SK-N-SH (cell line): ENCODE measurements around the gene PTPRJ. TPM values are rescaled to one million over a fixed set of nuclear protein-coding genes. Genes with fewer than 3 reads are reported as not detected.

ENCODE experiments used
- CTCF ChIA-PET: fragments of 300-600, 350-600 bp; formaldehyde crosslinking; extraction: SDS; loops from one replicate; lab custom pipeline; 2021; lab: Yijun Ruan, JAX
- POLR2A ChIA-PET: fragments of 350-600 bp; sonication (Branson Sonifier 250); formaldehyde crosslinking; extraction: SDS; loops from one replicate; lab custom pipeline; 2020; ENCODE audit warnings: antibody characterized with exemption, inconsistent platforms; lab: Yijun Ruan, JAX
- DNase-seq: peaks from one replicate; pipeline ENCODE4 v3.0.0; 2012
- H2AFZ ChIP-seq: fragments of 200-600 bp; sonication (generic); 2 replicates; pipeline ENCODE4 v1.8.1; 2016; ENCODE audit warnings: antibody characterized with exemption, mild to moderate bottlenecking, low read depth
- H3F3A ChIP-seq: fragments of 200-600 bp; sonication (generic); replicated peaks from 2 replicates; pipeline ENCODE3; 2016; ENCODE audit warnings: antibody characterized with exemption, mild to moderate bottlenecking; ENCODE audit not compliant: insufficient read depth
- H3K27ac ChIP-seq, 2 experiments: fragments of 200-500 bp in 1 of 2; fragments of 200-600 bp in 1 of 2; sonication (Bioruptor generic) in 1 of 2; sonication (generic), shearing (Covaris generic) in 1 of 2; 2 replicates each; pipeline versions ENCODE4 v1.5.1 to v1.6.1; 2014 to 2016; ENCODE audit warnings: low read depth in 2 of 2, inconsistent platforms in 1 of 2, low read length in 1 of 2, mild to moderate bottlenecking in 1 of 2, mixed read lengths in 1 of 2
- H3K27me3 ChIP-seq: fragments of 200-600 bp; sonication (generic), shearing (Covaris generic); 2 replicates; pipeline ENCODE4 v1.6.1; 2016; ENCODE audit warnings: mixed run types; ENCODE audit not compliant: insufficient read depth
- H3K36me3 ChIP-seq, 2 experiments: fragments of 200-500 bp in 1 of 2; fragments of 200-600 bp in 1 of 2; sonication (Bioruptor generic) in 1 of 2; sonication (generic) in 1 of 2; replicated peaks in 1 of 2; 2 replicates each; pipeline versions ENCODE3 to v1.5.1; 2014 to 2016; ENCODE audit warnings: low read length in 1 of 2, mild to moderate bottlenecking in 1 of 2; ENCODE audit not compliant: insufficient read depth in 2 of 2, control insufficient read depth in 1 of 2
- H3K4me1 ChIP-seq, 2 experiments: fragments of 200-500 bp in 1 of 2; fragments of 200-600 bp in 1 of 2; sonication (Bioruptor generic) in 1 of 2; sonication (generic), shearing (Covaris generic) in 1 of 2; 2 replicates each; pipeline versions ENCODE4 v1.5.1 to v1.6.1; 2014 to 2016; ENCODE audit warnings: low read depth in 1 of 2, low read length in 1 of 2, mixed run types in 1 of 2; ENCODE audit not compliant: insufficient read depth in 2 of 2, control insufficient read depth in 1 of 2
- H3K4me2 ChIP-seq: fragments of 200-600 bp; sonication (generic), shearing (Covaris generic); 2 replicates; pipeline ENCODE4 v1.6.1; 2017; ENCODE audit warnings: mixed run types
- H3K4me3 ChIP-seq, 2 experiments: fragments of 200-500 bp in 1 of 2; fragments of 200-600 bp in 1 of 2; sonication (Bioruptor generic) in 1 of 2; sonication (generic), shearing (Covaris generic) in 1 of 2; 2 replicates each; pipeline versions ENCODE4 v1.5.1 to v1.8.1; 2014 to 2016; ENCODE audit warnings: low read depth in 2 of 2, inconsistent platforms in 1 of 2, low read length in 1 of 2, mild to moderate bottlenecking in 1 of 2, mixed read lengths in 1 of 2, moderate library complexity in 1 of 2
- H3K79me2 ChIP-seq: fragments of 200-600 bp; sonication (generic); 2 replicates; pipeline ENCODE4 v1.8.1; 2017; ENCODE audit warnings: mild to moderate bottlenecking; ENCODE audit not compliant: insufficient read depth
- H3K9ac ChIP-seq: fragments of 200-600 bp; sonication (generic); 2 replicates; pipeline ENCODE4 v1.6.1; 2017; ENCODE audit warnings: mixed run types
- H3K9me2 ChIP-seq: fragments of 200-600 bp; sonication (generic); 2 replicates; pipeline ENCODE4 v1.6.1; 2017; ENCODE audit warnings: mixed run types
- H3K9me3 ChIP-seq: fragments of 200-600 bp; sonication (generic); 2 replicates; pipeline ENCODE4 v1.6.1; 2017; ENCODE audit warnings: mixed run types, mild to moderate bottlenecking, moderate library complexity
- H4K20me1 ChIP-seq: fragments of 200-600 bp; sonication (generic); 2 replicates; pipeline ENCODE4 v1.6.1; 2017; ENCODE audit warnings: mild to moderate bottlenecking, mixed run types; ENCODE audit not compliant: insufficient read depth
- FOXJ3 ChIP-seq: sonication (generic); formaldehyde crosslinking; IDR thresholded peaks from 2 replicates; pipeline ENCODE4 v1.5.1; 2020; ENCODE audit warnings: mild to moderate bottlenecking, missing genetic modification reagents
- GABPA ChIP-seq: IDR thresholded peaks from 2 replicates; pipeline ENCODE4 v1.4.0; 2012; ENCODE audit warnings: low read depth, mild to moderate bottlenecking
- JUND ChIP-seq: IDR thresholded peaks from 2 replicates; pipeline ENCODE4 v1.4.0; 2012
- MAX ChIP-seq: IDR thresholded peaks from 2 replicates; pipeline ENCODE4 v1.4.0; 2012; ENCODE audit warnings: low read depth
- MEF2A ChIP-seq: IDR thresholded peaks from 2 replicates; pipeline ENCODE4 v1.4.0; 2012; ENCODE audit warnings: low read depth, borderline replicate concordance
- MXI1 ChIP-seq: IDR thresholded peaks from 2 replicates; pipeline ENCODE4 v1.6.1; 2012; ENCODE audit warnings: mild to moderate bottlenecking, low read depth, low read length, improper control_type of control experiment
- NRF1 ChIP-seq: IDR thresholded peaks from 2 replicates; pipeline ENCODE4 v1.6.1; 2012; ENCODE audit warnings: low read depth, mild to moderate bottlenecking, low read length
- RAD21 ChIP-seq: IDR thresholded peaks from 2 replicates; pipeline ENCODE4 v1.6.1; 2012; ENCODE audit warnings: mild to moderate bottlenecking, low read length
- RCOR1 ChIP-seq: fragments of 150-350 bp; IDR thresholded peaks from 2 replicates; pipeline ENCODE4 v1.6.1; 2017; ENCODE audit warnings: antibody characterized with exemption, low read length
- RFX5 ChIP-seq: IDR thresholded peaks from 2 replicates; pipeline ENCODE4 v1.6.1; 2012; ENCODE audit warnings: mild to moderate bottlenecking, improper control_type of control experiment, low read length
- TCF12 ChIP-seq: IDR thresholded peaks from 2 replicates; pipeline ENCODE4 v1.4.0; 2012
- WGBS: methylation state at CpG from one replicate; pipeline ENCODE4 v1.1.6; 2017; ENCODE audit warnings: low lambda C conversion rate; 5-methylcytosine and 5-hydroxymethylcytosine counted together
- polyA plus RNA-seq, 3 experiments: library from polyadenylated mRNA; depleted of rRNA; stranded (reverse); fragments of >200 nt; gene quantifications; 2 replicates each; pipeline ENCODE4 v1.2.3, GENCODE V29; 2012
- TF ChIP-seq, protein P1 (sequence below): IDR thresholded peaks from 2 replicates; pipeline ENCODE4 v1.4.0; 2012; ENCODE audit warnings: low read depth, borderline replicate concordance
- TF ChIP-seq, protein P2 (sequence below): IDR thresholded peaks from 2 replicates; pipeline ENCODE4 v1.6.1; 2012; ENCODE audit warnings: mild to moderate bottlenecking, low read depth, low read length, moderate library complexity

Gene PTPRJ
- polyA plus RNA-seq, 1 of the 3 experiments (the other 2 are of a cell fraction) = 4.5 TPM

DNA sequence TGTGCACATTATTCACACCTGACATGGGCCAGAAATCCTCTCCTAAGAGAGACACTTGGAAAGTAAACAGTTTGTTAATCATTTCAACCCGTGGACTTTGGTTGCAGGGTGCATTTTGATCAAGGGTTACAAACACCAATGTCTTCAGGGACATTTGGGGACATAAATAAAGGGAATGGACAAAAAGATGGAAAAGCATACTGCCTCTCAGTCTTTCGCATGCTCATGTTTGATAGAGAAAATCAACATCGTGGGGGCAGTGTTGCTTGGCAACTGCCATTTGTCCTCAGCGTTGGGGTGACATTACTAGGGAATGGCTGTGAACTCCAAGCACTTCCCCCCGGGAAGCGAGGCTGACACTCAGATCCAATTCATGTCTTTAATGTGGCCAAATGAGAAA is 121.6 kb downstream of the PTPRJ start:
- 82% methylated on average over 6 of the region's 6 CpGs for WGBS
- H3K4me1 ChIP-seq = peaks cover 5 to 10% of the 10 kb centered on the region in 2 experiments; a peak in 3 of 4 replicates
- POLR2A ChIA-PET = no interaction called here
- H3F3A ChIP-seq = peaks cover under 1% of the 10 kb centered on the region
- no peak overlapping the region for H3K27ac ChIP-seq
- TF ChIP-seq, protein P1, sequence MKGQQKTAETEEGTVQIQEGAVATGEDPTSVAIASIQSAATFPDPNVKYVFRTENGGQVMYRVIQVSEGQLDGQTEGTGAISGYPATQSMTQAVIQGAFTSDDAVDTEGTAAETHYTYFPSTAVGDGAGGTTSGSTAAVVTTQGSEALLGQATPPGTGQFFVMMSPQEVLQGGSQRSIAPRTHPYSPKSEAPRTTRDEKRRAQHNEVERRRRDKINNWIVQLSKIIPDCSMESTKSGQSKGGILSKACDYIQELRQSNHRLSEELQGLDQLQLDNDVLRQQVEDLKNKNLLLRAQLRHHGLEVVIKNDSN = no peak
- TF ChIP-seq, protein P2, sequence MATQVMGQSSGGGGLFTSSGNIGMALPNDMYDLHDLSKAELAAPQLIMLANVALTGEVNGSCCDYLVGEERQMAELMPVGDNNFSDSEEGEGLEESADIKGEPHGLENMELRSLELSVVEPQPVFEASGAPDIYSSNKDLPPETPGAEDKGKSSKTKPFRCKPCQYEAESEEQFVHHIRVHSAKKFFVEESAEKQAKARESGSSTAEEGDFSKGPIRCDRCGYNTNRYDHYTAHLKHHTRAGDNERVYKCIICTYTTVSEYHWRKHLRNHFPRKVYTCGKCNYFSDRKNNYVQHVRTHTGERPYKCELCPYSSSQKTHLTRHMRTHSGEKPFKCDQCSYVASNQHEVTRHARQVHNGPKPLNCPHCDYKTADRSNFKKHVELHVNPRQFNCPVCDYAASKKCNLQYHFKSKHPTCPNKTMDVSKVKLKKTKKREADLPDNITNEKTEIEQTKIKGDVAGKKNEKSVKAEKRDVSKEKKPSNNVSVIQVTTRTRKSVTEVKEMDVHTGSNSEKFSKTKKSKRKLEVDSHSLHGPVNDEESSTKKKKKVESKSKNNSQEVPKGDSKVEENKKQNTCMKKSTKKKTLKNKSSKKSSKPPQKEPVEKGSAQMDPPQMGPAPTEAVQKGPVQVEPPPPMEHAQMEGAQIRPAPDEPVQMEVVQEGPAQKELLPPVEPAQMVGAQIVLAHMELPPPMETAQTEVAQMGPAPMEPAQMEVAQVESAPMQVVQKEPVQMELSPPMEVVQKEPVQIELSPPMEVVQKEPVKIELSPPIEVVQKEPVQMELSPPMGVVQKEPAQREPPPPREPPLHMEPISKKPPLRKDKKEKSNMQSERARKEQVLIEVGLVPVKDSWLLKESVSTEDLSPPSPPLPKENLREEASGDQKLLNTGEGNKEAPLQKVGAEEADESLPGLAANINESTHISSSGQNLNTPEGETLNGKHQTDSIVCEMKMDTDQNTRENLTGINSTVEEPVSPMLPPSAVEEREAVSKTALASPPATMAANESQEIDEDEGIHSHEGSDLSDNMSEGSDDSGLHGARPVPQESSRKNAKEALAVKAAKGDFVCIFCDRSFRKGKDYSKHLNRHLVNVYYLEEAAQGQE = no peak
- TF ChIP-seq MAX = no peak
- no peak for TF ChIP-seq MXI1
- no peak for TF ChIP-seq JUND
- TF ChIP-seq RCOR1 = no peak
- TF ChIP-seq RAD21 = no peak
- TF ChIP-seq FOXJ3 = no peak
- TF ChIP-seq NRF1 = no peak
- TF ChIP-seq GABPA = no peak
- TF ChIP-seq TCF12 = no peak
- H3K79me2 ChIP-seq = peaks cover 64% of the 10 kb centered on the region; the same call in 1 of the 2 replicates
- H3K9ac ChIP-seq = no peak overlapping the region
- H3K4me2 ChIP-seq = no peak overlapping the region
- H3K4me3 ChIP-seq = no peak overlapping the region
- CTCF ChIA-PET = interaction anchor here (7.0 kb wide), 1 partner anchor 167 kb away, joined by 47 read pairs; no protein-coding TSS in a partner anchor
- H3K9me2 ChIP-seq = no peaks in the 10 kb centered on the region
- no peak overlapping the region for H2AFZ ChIP-seq
- H3K27me3 ChIP-seq = no peaks in the 10 kb centered on the region
- peaks cover under 1% of the 10 kb centered on the region; the same call in 1 of the 2 replicates for H4K20me1 ChIP-seq
- no peaks in the 10 kb centered on the region for H3K9me3 ChIP-seq
- H3K36me3 ChIP-seq = no peaks in the 10 kb centered on the region
- no peak for DNase-seq

GRCh38 chr11:48103621-48104567 is 123.5 kb downstream of the PTPRJ start:
- no peaks in the 10 kb centered on the region for H4K20me1 ChIP-seq
- TF ChIP-seq, protein P2 = no peak
- TF ChIP-seq RFX5 (peak; percentile 86), MEF2A (peak; percentile 27; the same call in 1 of the 2 replicates)
- TF ChIP-seq, all 33 proteins: peak for 2
- no peak overlapping the region for H2AFZ ChIP-seq
- H3K27ac ChIP-seq = peak overlapping the region in 1 of 2 experiments; percentile 57; a peak in 2 of 4 replicates
- H3K4me3 ChIP-seq = no peak overlapping the region
- POLR2A ChIA-PET = no interaction called here
- H3K79me2 ChIP-seq = peaks cover 64% of the 10 kb centered on the region; the same call in 1 of the 2 replicates
- 74% methylated on average over 12 of the region's 12 CpGs for WGBS
- no peaks in the 10 kb centered on the region for H3K36me3 ChIP-seq
- H3K9ac ChIP-seq = no peak overlapping the region
- H3K9me3 ChIP-seq = no peaks in the 10 kb centered on the region
- peaks cover 5 to 19% of the 10 kb centered on the region in 2 experiments; a peak in 3 of 4 replicates for H3K4me1 ChIP-seq
- CTCF ChIA-PET = interaction anchor here (13.3 kb wide), 1 partner anchor 169 kb away, joined by 262 read pairs; no protein-coding TSS in a partner anchor
- H3K27me3 ChIP-seq = no peaks in the 10 kb centered on the region
- H3F3A ChIP-seq = peaks cover 7% of the 10 kb centered on the region
- no peak for DNase-seq
- H3K9me2 ChIP-seq = no peaks in the 10 kb centered on the region
- H3K4me2 ChIP-seq = peak overlapping the region; percentile 26; the same call in 1 of the 2 replicates
